CD8-positive, alpha-beta memory T cell (primary cell): ENCODE data around the gene LTBP1. TPM values are rescaled to one million over a fixed set of nuclear protein-coding genes. Genes with fewer than 3 reads are reported as not detected.
"Not testable (repeated sequence)": the region's sequence is repeated elsewhere in the genome, so short reads cannot be mapped to it uniquely, and the experiment has no call there.

Source experiments
- CTCF ChIA-PET: fragments of 350-600 bp; sonication (Branson Sonifier 250); formaldehyde crosslinking; loops from one replicate; lab custom pipeline; 2021; ENCODE audit warnings: antibody characterized with exemption; lab: Charles Lee
- POLR2A ChIA-PET: fragments of 350-600 bp; sonication (Branson Sonifier 250); formaldehyde crosslinking; loops from one replicate; lab custom pipeline; 2021; ENCODE audit warnings: antibody characterized with exemption; lab: Charles Lee
- DNase-seq, 5 donors: peaks; one replicate each; pipeline versions ENCODE4 v3.0.0 to v3.0.0-alpha.2; 2020 to 2022; ENCODE audit warnings: mixed read lengths in 1 of 5
- H3K27ac ChIP-seq: one replicate; pipeline ENCODE4 v1.7.0; 2013; ENCODE audit warnings: low read depth, mild to moderate bottlenecking, low read length, moderate library complexity
- H3K27me3 ChIP-seq: 2 replicates; pipeline ENCODE4 v1.7.0; 2013; ENCODE audit warnings: low read length, mild to moderate bottlenecking; ENCODE audit not compliant: insufficient read depth, poor library complexity, severe bottlenecking
- H3K36me3 ChIP-seq: 2 replicates; pipeline ENCODE4 v1.7.0; 2013; ENCODE audit warnings: mild to moderate bottlenecking, low read length, moderate library complexity; ENCODE audit not compliant: insufficient read depth
- H3K4me1 ChIP-seq: 2 replicates; pipeline ENCODE4 v1.7.0; 2013; ENCODE audit warnings: mild to moderate bottlenecking, low read length, moderate library complexity; ENCODE audit not compliant: insufficient read depth
- H3K4me3 ChIP-seq: 2 replicates; pipeline ENCODE4 v1.7.0; 2013; ENCODE audit warnings: mild to moderate bottlenecking, low read length
- H3K9me3 ChIP-seq: 2 replicates; pipeline ENCODE4 v1.7.0; 2013; ENCODE audit warnings: mild to moderate bottlenecking, low read length
- H3K27ac Mint-ChIP-seq, 8 donors: one replicate each; pipeline ENCODE4 v1.8.0; 2020 to 2021; ENCODE audit warnings: mixed read lengths in 8 of 8, mild to moderate bottlenecking in 6 of 8, inconsistent platforms in 3 of 8, moderate library complexity in 3 of 8
- H3K27me3 Mint-ChIP-seq, 2 donors: one replicate each; pipeline ENCODE4 v1.8.0; 2020 to 2021; ENCODE audit warnings: mixed read lengths in 2 of 2, mild to moderate bottlenecking in 1 of 2, moderate library complexity in 1 of 2
- H3K36me3 Mint-ChIP-seq, 3 donors: one replicate each; pipeline ENCODE4 v1.8.0; 2020 to 2021; ENCODE audit warnings: mixed read lengths in 3 of 3, inconsistent platforms in 1 of 3, mild to moderate bottlenecking in 1 of 3
- H3K4me1 Mint-ChIP-seq, 3 donors: one replicate each; pipeline ENCODE4 v1.8.0; 2020 to 2021; ENCODE audit warnings: mixed read lengths in 3 of 3, inconsistent platforms in 1 of 3, mild to moderate bottlenecking in 1 of 3
- H3K4me3 Mint-ChIP-seq, 7 donors: one replicate each; pipeline ENCODE4 v1.8.0; 2020 to 2021; ENCODE audit warnings: mixed read lengths in 7 of 7, mild to moderate bottlenecking in 6 of 7, moderate library complexity in 4 of 7, inconsistent platforms in 2 of 7
- H3K9me3 Mint-ChIP-seq, 5 donors: one replicate each; pipeline ENCODE4 v1.8.0; 2020 to 2022; ENCODE audit warnings: mixed read lengths in 5 of 5, mild to moderate bottlenecking in 3 of 5, moderate library complexity in 2 of 5, inconsistent platforms in 1 of 5
- polyA plus RNA-seq: library from polyadenylated mRNA; unstranded; fragments of 300-500 nt; fragmentation: Illumina TruSeq; gene quantifications from one replicate; pipeline ENCODE4 v1.2.3, GENCODE V29; 2021
- total RNA-seq, 2 experiments: library from RNA; stranded (reverse); gene quantifications; one replicate each; pipeline ENCODE4 v1.2.3, GENCODE V29; 2021

Gene LTBP1
- total and polyA plus RNA-seq, 3 experiments from 2014 or later = not detected

- CTCF ChIA-PET = no interaction called here
- no peak overlapping the region for H3K27ac Mint-ChIP-seq
- H3K4me1 Mint-ChIP-seq = no peaks in the 10 kb centered on the region
- DNase-seq = no peak
- H3K9me3 ChIP-seq = no peaks in the 10 kb centered on the region
- no peaks in the 10 kb centered on the region for H3K27me3 ChIP-seq
- peaks cover 0 to 3% (median 0%) of the 10 kb centered on the region in 3 donors for H3K36me3 Mint-ChIP-seq
- no peak overlapping the region for H3K27ac ChIP-seq
- H3K4me1 ChIP-seq = no peaks in the 10 kb centered on the region
- no peaks in the 10 kb centered on the region for H3K36me3 ChIP-seq
- peaks cover 3 to 19% of the 10 kb centered on the region in 2 donors for H3K27me3 Mint-ChIP-seq
- POLR2A ChIA-PET = no interaction called here
- no peak overlapping the region for H3K4me3 ChIP-seq
- no peaks in the 10 kb centered on the region for H3K9me3 Mint-ChIP-seq
- no peak overlapping the region for H3K4me3 Mint-ChIP-seq
These were observed 278.6 kb downstream of the LTBP1 start for GRCh38 chr2:33225350-33225749.

GRCh38 chr2:33226546-33226945 is 279.8 kb downstream of the LTBP1 start:
- ChIA-PET POLR2A (no interaction called here), CTCF (no interaction called here)
- Histone ChIP-seq H3K27ac (no peak overlapping the region), H3K9me3 (no peaks in the 10 kb centered on the region), H3K4me3 (no peak overlapping the region), H3K4me1 (no peaks in the 10 kb centered on the region), H3K36me3 (no peaks in the 10 kb centered on the region), H3K27me3 (no peaks in the 10 kb centered on the region)
- no peaks in the 10 kb centered on the region for H3K4me1 Mint-ChIP-seq
- no peak for DNase-seq
- no peak overlapping the region for H3K4me3 Mint-ChIP-seq
- H3K36me3 Mint-ChIP-seq = peaks cover 0 to 3% (median 0%) of the 10 kb centered on the region in 3 donors
- no peak overlapping the region for H3K27ac Mint-ChIP-seq
- H3K27me3 Mint-ChIP-seq = peaks cover 3 to 19% of the 10 kb centered on the region in 2 donors
- no peaks in the 10 kb centered on the region for H3K9me3 Mint-ChIP-seq

DNA sequence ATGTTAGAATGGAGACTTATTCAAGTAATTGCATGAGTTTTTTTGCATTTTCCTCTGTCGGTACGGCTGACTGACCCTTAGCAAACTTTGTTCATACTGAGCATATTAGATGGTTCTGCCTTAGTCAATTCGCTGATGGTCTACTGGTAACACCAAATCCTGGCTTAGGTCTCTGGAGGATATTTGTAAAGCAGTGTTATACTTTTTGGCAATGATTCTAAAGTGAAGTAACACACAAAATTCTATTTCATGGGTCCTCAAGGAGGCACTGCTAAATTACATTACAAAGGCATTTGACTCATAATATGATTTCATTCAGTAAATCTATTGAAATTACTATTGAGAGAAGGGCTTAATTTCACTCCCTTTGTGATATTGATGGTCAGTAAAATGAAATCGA is 282.9 kb downstream of the LTBP1 start:
- no peaks in the 10 kb centered on the region for H3K4me1 Mint-ChIP-seq
- CTCF ChIA-PET = no interaction called here
- Histone ChIP-seq H3K27ac (no peak overlapping the region), H3K4me3 (no peak overlapping the region), H3K9me3 (no peaks in the 10 kb centered on the region), H3K27me3 (no peaks in the 10 kb centered on the region), H3K4me1 (no peaks in the 10 kb centered on the region), H3K36me3 (no peaks in the 10 kb centered on the region)
- H3K27ac Mint-ChIP-seq = no peak overlapping the region
- no peak overlapping the region for H3K4me3 Mint-ChIP-seq
- POLR2A ChIA-PET = no interaction called here
- H3K27me3 Mint-ChIP-seq = peaks cover 6 to 26% of the 10 kb centered on the region in 2 donors
- peaks cover 0 to 3% (median 0%) of the 10 kb centered on the region in 3 donors for H3K36me3 Mint-ChIP-seq
- H3K9me3 Mint-ChIP-seq = no peaks in the 10 kb centered on the region
- DNase-seq = no peak

DNA sequence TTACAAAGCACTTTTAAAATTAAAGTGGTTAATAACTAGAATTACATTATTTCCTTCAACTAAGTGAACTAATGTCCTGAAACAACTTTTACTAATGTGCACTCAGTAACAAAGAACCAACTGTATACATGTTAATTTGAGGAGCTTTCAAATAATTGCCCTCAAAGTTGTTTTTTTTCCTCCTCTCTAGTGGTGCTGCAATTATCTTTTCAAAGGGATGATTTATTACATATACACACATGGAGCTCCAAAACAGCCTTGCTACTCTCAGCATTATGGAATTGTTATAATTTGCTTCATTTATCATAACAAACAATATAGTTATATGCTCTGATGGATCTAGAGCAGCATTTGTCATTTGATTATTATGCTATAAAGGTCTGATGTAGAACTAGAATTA is 283.4 kb downstream of the LTBP1 start:
- Histone ChIP-seq H3K4me1 (no peaks in the 10 kb centered on the region), H3K4me3 (no peak overlapping the region), H3K27me3 (no peaks in the 10 kb centered on the region), H3K27ac (no peak overlapping the region), H3K9me3 (no peaks in the 10 kb centered on the region), H3K36me3 (no peaks in the 10 kb centered on the region)
- no peak for DNase-seq
- H3K4me1 Mint-ChIP-seq = no peaks in the 10 kb centered on the region
- no peak overlapping the region for H3K27ac Mint-ChIP-seq
- CTCF ChIA-PET = no interaction called here
- POLR2A ChIA-PET = no interaction called here
- peaks cover 0 to 3% (median 0%) of the 10 kb centered on the region in 3 donors for H3K36me3 Mint-ChIP-seq
- H3K9me3 Mint-ChIP-seq = peaks cover 0 to 2% (median 0%) of the 10 kb centered on the region in 5 donors
- peaks cover 6 to 26% of the 10 kb centered on the region in 2 donors for H3K27me3 Mint-ChIP-seq
- H3K4me3 Mint-ChIP-seq = no peak overlapping the region

GRCh38 chr2:33230842-33231241 is 284.1 kb downstream of the LTBP1 start:
- Histone ChIP-seq H3K9me3 (no peaks in the 10 kb centered on the region), H3K36me3 (no peaks in the 10 kb centered on the region), H3K27me3 (no peaks in the 10 kb centered on the region), H3K4me3 (no peak overlapping the region), H3K27ac (no peak overlapping the region), H3K4me1 (no peaks in the 10 kb centered on the region)
- ChIA-PET POLR2A (no interaction called here), CTCF (no interaction called here)
- H3K27me3 Mint-ChIP-seq = peaks cover 6 to 26% of the 10 kb centered on the region in 2 donors
- no peak overlapping the region for H3K4me3 Mint-ChIP-seq
- H3K9me3 Mint-ChIP-seq = peaks cover 0 to 2% (median 0%) of the 10 kb centered on the region in 5 donors
- no peak overlapping the region for H3K27ac Mint-ChIP-seq
- no peaks in the 10 kb centered on the region for H3K4me1 Mint-ChIP-seq
- peaks cover 0 to 1% (median 0%) of the 10 kb centered on the region in 3 donors for H3K36me3 Mint-ChIP-seq
- no peak for DNase-seq

GRCh38 chr2:33235559-33235958 is 288.8 kb downstream of the LTBP1 start:
- H3K9me3 ChIP-seq, H3K36me3 ChIP-seq, H3K4me1 Mint-ChIP-seq, CTCF ChIA-PET, DNase-seq, H3K36me3 Mint-ChIP-seq, H3K4me3 Mint-ChIP-seq, H3K27ac ChIP-seq, H3K27me3 ChIP-seq, H3K27ac Mint-ChIP-seq, H3K4me3 ChIP-seq, H3K9me3 Mint-ChIP-seq, H3K4me1 ChIP-seq, POLR2A ChIA-PET: not testable (repeated sequence)
- H3K27me3 Mint-ChIP-seq = peaks cover 3 to 21% of the 10 kb centered on the region in 2 donors

GRCh38 chr2:33236482-33237385 is 290.0 kb downstream of the LTBP1 start:
- Histone ChIP-seq H3K4me3 (no peak overlapping the region), H3K4me1 (no peaks in the 10 kb centered on the region), H3K27ac (no peak overlapping the region), H3K36me3 (no peaks in the 10 kb centered on the region), H3K9me3 (no peaks in the 10 kb centered on the region), H3K27me3 (no peaks in the 10 kb centered on the region)
- Mint-ChIP-seq H3K4me1 (no peaks in the 10 kb centered on the region), H3K27ac (no peak overlapping the region), H3K27me3 (peaks cover 3 to 16% of the 10 kb centered on the region in 2 donors), H3K36me3 (no peaks in the 10 kb centered on the region), H3K4me3 (no peak overlapping the region), H3K9me3 (peaks cover 0 to 2% (median 0%) of the 10 kb centered on the region in 5 donors)
- DNase-seq = no peak
- ChIA-PET POLR2A (no interaction called here), CTCF (no interaction called here)

DNA sequence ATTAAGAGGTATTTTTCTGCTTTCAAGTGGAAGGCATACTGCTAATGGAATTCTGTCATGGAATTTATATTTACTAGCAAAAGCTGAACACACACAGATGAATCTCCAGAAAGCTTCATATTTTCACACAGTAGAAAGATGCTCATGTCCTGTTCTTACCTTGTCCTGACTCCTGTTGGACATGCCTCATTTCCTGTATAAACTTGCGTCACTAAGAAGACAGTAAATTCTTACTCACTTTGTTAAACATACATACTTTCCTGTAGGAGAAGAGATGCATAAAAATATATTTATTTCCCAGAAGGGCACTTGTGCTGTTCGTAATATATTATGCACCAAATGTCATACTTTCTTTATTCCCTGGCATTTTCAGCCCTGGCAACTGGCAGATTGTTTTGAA is 291.4 kb downstream of the LTBP1 start:
- CTCF ChIA-PET = no interaction called here
- no peaks in the 10 kb centered on the region for H3K36me3 Mint-ChIP-seq
- POLR2A ChIA-PET = no interaction called here
- H3K27me3 Mint-ChIP-seq = peaks cover 0 to 7% of the 10 kb centered on the region in 2 donors
- H3K27ac ChIP-seq = no peak overlapping the region
- H3K4me3 Mint-ChIP-seq = no peak overlapping the region
- H3K4me3 ChIP-seq = no peak overlapping the region
- H3K27ac Mint-ChIP-seq = no peak overlapping the region
- no peaks in the 10 kb centered on the region for H3K9me3 ChIP-seq
- H3K27me3 ChIP-seq = no peaks in the 10 kb centered on the region
- DNase-seq = no peak
- H3K9me3 Mint-ChIP-seq = peaks cover 0 to 2% (median 0%) of the 10 kb centered on the region in 5 donors
- no peaks in the 10 kb centered on the region for H3K4me1 ChIP-seq
- no peaks in the 10 kb centered on the region for H3K4me1 Mint-ChIP-seq
- H3K36me3 ChIP-seq = no peaks in the 10 kb centered on the region
